Measurements from ENCODE around the gene HSD17B11.

HSD17B11 gene

DNA sequence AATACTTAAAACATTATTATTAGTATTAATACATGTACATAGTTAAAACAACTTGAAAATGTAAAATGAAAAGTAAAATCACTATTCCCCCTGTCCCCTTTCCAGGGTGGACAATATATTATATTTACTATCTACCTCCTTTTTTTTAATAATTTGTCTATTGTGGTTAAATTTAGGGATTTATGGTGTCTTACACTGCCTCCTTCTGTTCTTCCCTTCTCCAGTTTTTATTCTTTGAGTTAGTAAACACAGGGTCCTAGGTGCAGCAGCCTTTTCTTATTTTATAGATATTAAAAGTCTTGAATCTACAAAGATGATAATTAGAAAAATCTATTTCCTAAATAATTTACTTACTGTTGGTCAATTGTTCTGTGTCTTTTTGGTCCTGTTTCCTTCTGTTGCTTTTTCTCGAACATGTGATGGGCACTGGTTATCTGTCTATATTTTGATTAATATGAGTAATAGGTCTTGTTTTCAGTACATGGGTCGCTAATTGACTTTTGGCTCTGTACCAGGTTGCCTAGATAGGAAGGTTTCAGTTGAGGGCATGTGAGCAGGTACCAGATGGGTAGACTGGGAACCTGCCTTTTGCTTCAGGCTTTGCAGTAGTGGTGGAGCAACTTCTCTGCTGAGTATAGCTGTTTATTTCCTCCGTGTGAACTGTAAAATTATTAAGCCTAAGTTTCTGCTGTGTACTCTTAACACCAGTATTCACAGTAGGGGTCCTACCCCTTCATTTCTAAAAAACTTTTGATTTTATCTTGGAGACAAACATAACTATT lies 32.5 kb upstream of the HSD17B11 start:
- Histone ChIP-seq H2BK5ac (ENCODE audit: low read length) (no peak overlapping the region), H2AFZ (ENCODE audit: low read length) (peak overlapping the region; percentile 91), H3K14ac (ENCODE audit: low read length) (no peak overlapping the region), H4K91ac (ENCODE audit: low read depth, low read length, poor library complexity) (no peak overlapping the region), H3K27me3 (ENCODE audit: control insufficient read depth in 3 of 3, insufficient read depth in 3 of 3, low read depth in 1 of 3, low read length in 3 of 3) (no peaks in the 10 kb centered on the region), H3K9ac (ENCODE audit: low read depth, low read length, poor library complexity) (no peak overlapping the region), H2BK120ac (ENCODE audit: low read depth, low read length) (no peak overlapping the region), H3K4ac (ENCODE audit: low read length) (no peak overlapping the region), H2BK12ac (ENCODE audit: low read length) (no peak overlapping the region), H3K9me3 (replicated peaks in 1 of 2; ENCODE audit: control insufficient read depth in 2 of 2, insufficient read depth in 1 of 2, low read depth in 1 of 2, low read length in 2 of 2) (no peaks in the 10 kb centered on the region), H3K23ac (ENCODE audit: low read depth, low read length, poor library complexity) (no peak overlapping the region), H2BK15ac (ENCODE audit: low read length) (no peak overlapping the region), H4K8ac (ENCODE audit: low read depth, low read length) (no peak overlapping the region), H2AK5ac (ENCODE audit: low read depth, low read length) (no peak overlapping the region), H3K4me1 (ENCODE audit: control insufficient read depth in 2 of 2, insufficient read depth in 1 of 2, low read depth in 1 of 2, low read length in 2 of 2) (peaks cover 0 to 6% of the 10 kb centered on the region in 2 donors), H3K36me3 (replicated peaks in 1 of 2; ENCODE audit: control insufficient read depth in 2 of 2, insufficient read depth in 2 of 2, low read length in 2 of 2) (no peaks in the 10 kb centered on the region), H3K4me3 (ENCODE audit: low read length in 2 of 2) (peak overlapping the region in 1 of 2 donors; percentile 61), H3K27ac (replicated peaks; ENCODE audit: low read length) (no peak overlapping the region), H3K4me2 (ENCODE audit: insufficient read depth, low read length, poor library complexity, severe bottlenecking) (no peak overlapping the region), H3K79me1 (ENCODE audit: low read depth, low read length) (no peaks in the 10 kb centered on the region), H3K18ac (ENCODE audit: low read length) (no peak overlapping the region)
- WGBS, 2 donors (ENCODE audit: extremely low coverage in 2 of 2, insufficient read length in 2 of 2, insufficient replicate concordance in 1 of 2), result no CpG with 5 or more reads among the region's 3 CpGs
- DNase-seq (ENCODE audit: low spot score), result no peak

DNA sequence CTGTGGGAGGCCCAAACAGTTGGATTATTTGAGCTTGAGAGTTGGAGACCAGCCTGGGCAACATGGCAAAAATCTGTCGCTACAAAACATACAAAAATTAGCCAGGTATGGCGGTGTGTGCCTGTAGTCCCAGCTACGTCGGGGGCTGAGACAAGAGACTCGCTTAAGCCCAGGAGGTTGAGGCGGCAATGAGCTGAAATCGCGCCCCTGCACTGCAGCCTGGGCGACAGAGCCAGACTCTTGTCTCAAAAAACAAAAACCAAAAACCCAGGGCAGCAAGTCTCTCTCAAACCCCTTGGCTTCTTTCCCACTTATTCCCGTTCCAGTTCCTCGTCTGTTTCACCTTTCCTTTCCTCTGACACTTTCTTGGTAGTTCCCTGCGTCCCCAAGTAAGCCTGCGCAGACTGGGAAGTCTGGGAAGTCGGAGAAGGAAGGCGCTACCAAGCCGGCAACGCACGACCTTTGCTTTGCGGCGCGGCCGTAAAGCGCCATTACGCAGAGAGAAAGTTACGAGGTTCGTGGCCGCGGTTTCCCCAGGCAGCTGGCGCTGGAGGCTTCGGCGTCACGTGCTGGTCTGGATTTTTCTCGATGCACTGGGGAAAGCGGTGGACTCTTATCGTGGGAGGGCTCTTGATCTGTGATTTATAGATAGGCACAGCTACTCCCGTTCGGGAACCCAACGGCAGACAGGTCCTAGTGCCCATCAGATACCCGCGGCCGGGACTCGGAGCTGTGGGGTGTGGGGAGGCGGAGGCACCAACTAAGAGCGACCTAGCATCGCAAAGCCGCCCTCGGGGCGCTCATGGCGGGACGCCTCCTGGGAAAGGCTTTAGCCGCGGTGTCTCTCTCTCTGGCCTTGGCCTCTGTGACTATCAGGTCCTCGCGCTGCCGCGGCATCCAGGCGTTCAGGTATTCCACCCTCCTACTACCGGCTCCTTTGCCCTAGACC lies 31.4 kb upstream of the HSD17B11 start, which contains the start of gene NUDT9:
Gene NUDT9 (plus strand): TSS at position 470 of the 949 bp plus-strand sequence. CDS start 333 bp downstream, at position 803.
- H4K8ac ChIP-seq (ENCODE audit: low read depth, low read length), result no peak within 1 kb of the TSS
- WGBS, 2 donors (ENCODE audit: extremely low coverage in 2 of 2, insufficient read length in 2 of 2, insufficient replicate concordance in 1 of 2), result no CpG with 5 or more reads among the region's 58 CpGs
- H3K27ac ChIP-seq (replicated peaks; ENCODE audit: low read length), result peak within 1 kb of the TSS; percentile 81

DNA sequence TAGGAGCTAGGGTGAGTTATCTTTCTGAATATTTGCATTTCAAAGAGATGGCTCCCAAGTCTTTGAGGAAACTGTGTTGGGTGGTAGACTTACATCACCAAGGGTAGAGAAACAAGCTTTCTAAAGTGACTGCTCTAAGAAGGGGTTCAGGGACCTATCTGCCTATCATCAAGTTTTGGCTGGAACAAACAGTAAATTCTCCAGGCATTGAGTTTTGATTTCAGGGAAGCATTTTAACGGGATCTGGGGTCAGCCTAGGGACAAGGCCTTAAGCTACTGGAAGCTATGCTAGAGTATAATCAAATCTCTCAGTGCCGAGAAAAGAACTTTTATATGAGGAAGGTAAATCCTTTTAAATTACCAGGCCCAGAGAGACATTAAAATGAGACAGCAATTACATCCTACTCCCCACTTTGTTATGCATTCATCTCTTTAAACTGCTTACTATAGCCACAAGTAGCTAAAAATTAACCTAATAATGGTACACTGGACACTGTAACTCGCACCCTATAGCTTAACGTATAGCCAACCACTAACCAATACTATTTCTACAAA lies 29.4 kb upstream of the HSD17B11 start:
- Histone ChIP-seq H3K4me3 (ENCODE audit: low read length in 2 of 2) (no peak overlapping the region), H4K91ac (ENCODE audit: low read depth, low read length, poor library complexity) (no peak overlapping the region), H3K27ac (replicated peaks; ENCODE audit: low read length) (no peak overlapping the region)

More for the DNA sequence above, 31.4 kb upstream of the HSD17B11 start, which contains the start of gene NUDT9:
- Histone ChIP-seq H3K27me3 (ENCODE audit: control insufficient read depth in 3 of 3, insufficient read depth in 3 of 3, low read depth in 1 of 3, low read length in 3 of 3) (no peaks in the 10 kb centered on the region), H3K79me1 (ENCODE audit: low read depth, low read length) (no peaks in the 10 kb centered on the region), H3K23ac (ENCODE audit: low read depth, low read length, poor library complexity) (peak within 1 kb of the TSS; percentile 58), H2AK5ac (ENCODE audit: low read depth, low read length) (no peak within 1 kb of the TSS), H3K9me3 (replicated peaks in 1 of 2; ENCODE audit: control insufficient read depth in 2 of 2, insufficient read depth in 1 of 2, low read depth in 1 of 2, low read length in 2 of 2) (no peaks in the 10 kb centered on the region), H3K4ac (ENCODE audit: low read length) (no peak within 1 kb of the TSS), H3K4me1 (ENCODE audit: control insufficient read depth in 2 of 2, insufficient read depth in 1 of 2, low read depth in 1 of 2, low read length in 2 of 2) (peaks cover 0 to 6% of the 10 kb centered on the region in 2 donors), H2BK5ac (ENCODE audit: low read length) (no peak within 1 kb of the TSS), H4K91ac (ENCODE audit: low read depth, low read length, poor library complexity) (no peak within 1 kb of the TSS), H2BK15ac (ENCODE audit: low read length) (no peak within 1 kb of the TSS), H2BK12ac (ENCODE audit: low read length) (no peak within 1 kb of the TSS), H3K9ac (ENCODE audit: low read depth, low read length, poor library complexity) (peak within 1 kb of the TSS; percentile 85), H2BK120ac (ENCODE audit: low read depth, low read length) (no peak within 1 kb of the TSS), H3K36me3 (replicated peaks in 1 of 2; ENCODE audit: control insufficient read depth in 2 of 2, insufficient read depth in 2 of 2, low read length in 2 of 2) (no peaks in the 10 kb centered on the region), H3K18ac (ENCODE audit: low read length) (peak within 1 kb of the TSS; percentile 55), H2AFZ (ENCODE audit: low read length) (peak within 1 kb of the TSS; percentile 91), H3K4me2 (ENCODE audit: insufficient read depth, low read length, poor library complexity, severe bottlenecking) (peak within 1 kb of the TSS; percentile 52), H3K4me3 (ENCODE audit: low read length in 2 of 2) (peak within 1 kb of the TSS; percentile 61 to 93), H3K14ac (ENCODE audit: low read length) (no peak within 1 kb of the TSS)
- peak; percentile 90 for DNase-seq (ENCODE audit: low spot score)

More for the DNA sequence above, 29.4 kb upstream of the HSD17B11 start:
- no peak for DNase-seq (ENCODE audit: low spot score)
- no peak overlapping the region for H3K4me2 ChIP-seq (ENCODE audit: insufficient read depth, low read length, poor library complexity, severe bottlenecking)
- no peak overlapping the region for H2BK5ac ChIP-seq (ENCODE audit: low read length)
- no peak overlapping the region for H2BK15ac ChIP-seq (ENCODE audit: low read length)
- no peak overlapping the region for H2AFZ ChIP-seq (ENCODE audit: low read length)
- no peaks in the 10 kb centered on the region for H3K27me3 ChIP-seq (ENCODE audit: control insufficient read depth in 3 of 3, insufficient read depth in 3 of 3, low read depth in 1 of 3, low read length in 3 of 3)
- no peaks in the 10 kb centered on the region for H3K79me1 ChIP-seq (ENCODE audit: low read depth, low read length)
- no CpG with 5 or more reads among the region's 4 CpGs for WGBS, 2 donors (ENCODE audit: extremely low coverage in 2 of 2, insufficient read length in 2 of 2, insufficient replicate concordance in 1 of 2)
- H2BK120ac ChIP-seq (ENCODE audit: low read depth, low read length), result no peak overlapping the region
- no peak overlapping the region for H3K18ac ChIP-seq (ENCODE audit: low read length)
- no peak overlapping the region for H3K14ac ChIP-seq (ENCODE audit: low read length)
- H2BK12ac ChIP-seq (ENCODE audit: low read length), result no peak overlapping the region
- H3K9me3 ChIP-seq (replicated peaks in 1 of 2; ENCODE audit: control insufficient read depth in 2 of 2, insufficient read depth in 1 of 2, low read depth in 1 of 2, low read length in 2 of 2), result peaks cover 0 to 3% of the 10 kb centered on the region in 2 donors
- H3K9ac ChIP-seq (ENCODE audit: low read depth, low read length, poor library complexity), result no peak overlapping the region
- no peaks in the 10 kb centered on the region for H3K36me3 ChIP-seq (replicated peaks in 1 of 2; ENCODE audit: control insufficient read depth in 2 of 2, insufficient read depth in 2 of 2, low read length in 2 of 2)
- peaks cover 0 to 11% of the 10 kb centered on the region in 2 donors for H3K4me1 ChIP-seq (ENCODE audit: control insufficient read depth in 2 of 2, insufficient read depth in 1 of 2, low read depth in 1 of 2, low read length in 2 of 2)
- H3K23ac ChIP-seq (ENCODE audit: low read depth, low read length, poor library complexity), result no peak overlapping the region
- H2AK5ac ChIP-seq (ENCODE audit: low read depth, low read length), result no peak overlapping the region
- H3K4ac ChIP-seq (ENCODE audit: low read length), result no peak overlapping the region
- no peak overlapping the region for H4K8ac ChIP-seq (ENCODE audit: low read depth, low read length)

All from neuronal stem cell (in vitro differentiated cells).